Adrenal gland (tissue), 12 donors: ENCODE results near the gene RABGGTA. TPM values are rescaled to one million over a fixed set of nuclear protein-coding genes. Genes with fewer than 3 reads are reported as not detected.

Experiments used
- DNase-seq, 7 donors: peaks; one replicate each; pipeline ENCODE4 v3.0.0-alpha.2; 2019 to 2020
- H3K27ac ChIP-seq, 5 donors: fragments of 200-600 bp; sonication (generic) in 4 of 5; 1 replicate in 3 of 5; 2 replicates in 2 of 5; pipeline versions ENCODE4 v1.5.1 to v1.8.0; 2016 to 2020; ENCODE audit warnings: mild to moderate bottlenecking in 1 of 5
- H3K27me3 ChIP-seq: fragments of 200-600 bp; 2 replicates; pipeline ENCODE4 v1.8.0; 2021
- H3K36me3 ChIP-seq, 2 donors: fragments of 200-600 bp; replicated peaks in 1 of 2; 1 replicate in 1 of 2; 2 replicates in 1 of 2; pipeline versions ENCODE4 v1.5.1 to v1.8.0; 2018 to 2022
- H3K4me1 ChIP-seq, 2 donors: fragments of 200-600 bp; replicated peaks in 1 of 2; 1 replicate in 1 of 2; 2 replicates in 1 of 2; pipeline versions ENCODE4 v1.5.1 to v1.8.0; 2018 to 2021
- H3K4me3 ChIP-seq, 4 donors: fragments of 200-600 bp; sonication (generic) in 3 of 4; one replicate each; pipeline ENCODE4 v1.5.1; 2016 to 2018
- H3K9me3 ChIP-seq, 3 donors: fragments of 200-600 bp; sonication (generic) in 1 of 3; replicated peaks in 1 of 3; 1 replicate in 2 of 3; 2 replicates in 1 of 3; pipeline versions ENCODE4 v1.5.1 to v1.8.0; 2016 to 2021
- POLR2A ChIP-seq, 2 donors: fragments of 450-650 bp; IDR thresholded peaks; one replicate each; pipeline ENCODE4 v1.6.1; 2017; ENCODE audit warnings: antibody characterized with exemption in 2 of 2, mild to moderate bottlenecking in 2 of 2, moderate library complexity in 1 of 2
- WGBS, 4 donors: extraction: QIAGEN DNeasy Blood & Tissue Kit in 2 of 4; methylation state at CpG; one replicate each; pipeline versions ENCODE4 v1.1.5 to v1.1.7; 2013 to 2017; 5-methylcytosine and 5-hydroxymethylcytosine counted together
- intact Hi-C, 2 donors: fragments of 100-400 bp; cut with DNase I; formaldehyde crosslinking; loops; one replicate each; pipeline versions ENCODE4 v1.14.1 to v1.15.0; 2022 to 2023
- polyA plus RNA-seq, 3 donors: library from polyadenylated mRNA; stranded (reverse); fragments of 200-250 nt in 2 of 3; fragments of 350-450 nt in 1 of 3; fragmentation: Illumina TruSeq in 1 of 3; extraction: RNeasy Lipid Tissue Mini Kit (QIAGEN cat#74804) in 1 of 3; gene quantifications; one replicate each; pipeline ENCODE4 v1.2.3, GENCODE V29; 2013 to 2014
- total RNA-seq, 9 donors: library from RNA; depleted of rRNA in 4 of 9; stranded (reverse); fragments of >200 nt in 4 of 9; fragments of 120-200 nt in 1 of 9; fragmentation: NEBNext Ultra II Directional in 1 of 9; extraction: Animal tissue kit (Norgen Biotek cat#: 25700) in 1 of 9; gene quantifications; one replicate each; pipeline versions ENCODE4 v1.1.0 to v1.2.4, GENCODE V29; 2013 to 2023
- TF ChIP-seq, protein P1 (sequence below), 6 experiments: fragments of 450-650 bp in 4 of 6; fragments of 200-600 bp in 2 of 6; sonication (generic) in 1 of 6; IDR thresholded peaks; 1 replicate in 5 of 6; 2 replicates in 1 of 6; pipeline versions ENCODE4 v1.5.1 to v1.8.0; 2016 to 2021; ENCODE audit warnings: antibody characterized with exemption in 6 of 6, mild to moderate bottlenecking in 2 of 6, moderate library complexity in 1 of 6
- donor health status: healthy with polysubstance abuse.
- donor health status: Bipolar disorder and iron deficiency.
- donor health status: DM: yes; HTN: yes; CAD: no.
- donor health status: DM: no; HTN: no; CAD: no.
- donor health status: DM: no; HTN: no; CAD: no.
- donor health status: DM: yes; HTN: yes; CAD: no.

Gene RABGGTA
- total and polyA plus RNA-seq, 12 donors = 15.7 to 124 (median 32.6) TPM

DNA sequence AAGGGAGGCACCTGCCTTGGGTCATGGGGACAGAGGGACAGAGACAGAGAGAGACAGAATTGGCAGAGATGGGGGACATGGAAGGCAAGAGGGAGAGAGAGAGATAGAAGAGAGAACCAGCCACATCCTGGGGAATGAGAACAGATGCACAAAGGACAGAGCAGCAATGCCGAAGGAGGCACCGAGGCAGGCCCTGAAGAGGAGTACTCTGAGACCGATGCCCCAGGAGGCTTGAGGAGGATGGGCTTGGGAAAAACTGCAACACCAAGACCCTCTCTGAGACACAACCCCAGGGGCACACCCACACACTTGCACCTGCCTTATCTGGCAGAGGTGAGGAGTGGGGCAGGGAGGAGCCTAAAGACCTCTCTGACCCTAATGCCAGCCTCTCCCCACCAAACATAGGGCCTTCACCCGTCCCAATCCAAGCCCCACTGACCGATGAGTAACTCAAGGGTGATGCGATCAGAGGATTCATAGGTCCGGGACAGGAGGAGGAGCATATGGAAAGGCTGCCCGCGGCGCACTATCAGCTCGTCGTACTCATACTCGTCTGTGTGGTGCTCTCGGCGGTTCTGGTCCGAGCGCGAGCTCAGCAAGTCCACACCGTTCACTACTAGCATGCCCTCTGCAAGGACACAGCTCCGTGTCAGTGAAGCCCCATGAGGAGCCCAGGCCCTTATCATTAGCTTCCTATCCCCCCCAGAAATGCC, 10.0 kb downstream of the RABGGTA start:
- H3K27ac ChIP-seq = no peak overlapping the region
- no peaks in the 10 kb centered on the region for H3K27me3 ChIP-seq
- peaks cover 0 to 3% of the 10 kb centered on the region in 2 donors for H3K36me3 ChIP-seq
- no peak for DNase-seq
- intact Hi-C loops = no loop called here
- no peaks in the 10 kb centered on the region for H3K4me1 ChIP-seq
- WGBS, 4 donors = 88 to 93% (median 90%) methylated on average over 19 to 20 of the region's 20 CpGs
- no peak overlapping the region for H3K4me3 ChIP-seq
- TF ChIP-seq, protein P1, sequence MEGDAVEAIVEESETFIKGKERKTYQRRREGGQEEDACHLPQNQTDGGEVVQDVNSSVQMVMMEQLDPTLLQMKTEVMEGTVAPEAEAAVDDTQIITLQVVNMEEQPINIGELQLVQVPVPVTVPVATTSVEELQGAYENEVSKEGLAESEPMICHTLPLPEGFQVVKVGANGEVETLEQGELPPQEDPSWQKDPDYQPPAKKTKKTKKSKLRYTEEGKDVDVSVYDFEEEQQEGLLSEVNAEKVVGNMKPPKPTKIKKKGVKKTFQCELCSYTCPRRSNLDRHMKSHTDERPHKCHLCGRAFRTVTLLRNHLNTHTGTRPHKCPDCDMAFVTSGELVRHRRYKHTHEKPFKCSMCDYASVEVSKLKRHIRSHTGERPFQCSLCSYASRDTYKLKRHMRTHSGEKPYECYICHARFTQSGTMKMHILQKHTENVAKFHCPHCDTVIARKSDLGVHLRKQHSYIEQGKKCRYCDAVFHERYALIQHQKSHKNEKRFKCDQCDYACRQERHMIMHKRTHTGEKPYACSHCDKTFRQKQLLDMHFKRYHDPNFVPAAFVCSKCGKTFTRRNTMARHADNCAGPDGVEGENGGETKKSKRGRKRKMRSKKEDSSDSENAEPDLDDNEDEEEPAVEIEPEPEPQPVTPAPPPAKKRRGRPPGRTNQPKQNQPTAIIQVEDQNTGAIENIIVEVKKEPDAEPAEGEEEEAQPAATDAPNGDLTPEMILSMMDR (IDR thresholded peaks at IDR 0.05) = no peak
- no peak for TF ChIP-seq POLR2A (IDR thresholded peaks at IDR 0.05)
- no peaks in the 10 kb centered on the region for H3K9me3 ChIP-seq

DNA sequence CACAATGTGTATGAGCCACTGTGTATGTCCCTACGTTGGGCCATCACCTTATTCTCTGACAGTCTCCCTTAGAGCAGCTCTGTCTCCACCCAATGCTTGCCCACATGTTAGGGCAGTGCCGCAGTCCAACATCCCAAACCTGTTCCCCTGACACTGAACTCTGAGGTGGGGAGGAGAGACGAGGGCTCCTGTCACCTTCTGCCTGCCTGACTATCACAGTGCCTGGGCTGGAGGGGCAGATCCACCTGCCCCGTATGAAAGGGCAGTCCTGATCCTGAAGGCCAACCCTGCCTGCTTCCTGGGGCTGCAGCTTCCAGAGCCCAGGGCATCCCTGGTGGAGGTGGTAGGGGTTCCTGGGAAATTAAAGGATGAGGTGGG, 10.6 kb downstream of the RABGGTA start:
- intact Hi-C loops = no loop called here
- Histone ChIP-seq H3K27ac (no peak overlapping the region), H3K36me3 (no peaks in the 10 kb centered on the region), H3K27me3 (no peaks in the 10 kb centered on the region), H3K4me1 (no peaks in the 10 kb centered on the region), H3K9me3 (no peaks in the 10 kb centered on the region), H3K4me3 (no peak overlapping the region)
- 59 to 91% (median 83%) methylated on average over 2 to 4 of the region's 4 CpGs for WGBS, 4 donors
- no peak for TF ChIP-seq POLR2A (IDR thresholded peaks at IDR 0.05)
- TF ChIP-seq, protein P1 (IDR thresholded peaks at IDR 0.05) = no peak
- DNase-seq = no peak

DNA sequence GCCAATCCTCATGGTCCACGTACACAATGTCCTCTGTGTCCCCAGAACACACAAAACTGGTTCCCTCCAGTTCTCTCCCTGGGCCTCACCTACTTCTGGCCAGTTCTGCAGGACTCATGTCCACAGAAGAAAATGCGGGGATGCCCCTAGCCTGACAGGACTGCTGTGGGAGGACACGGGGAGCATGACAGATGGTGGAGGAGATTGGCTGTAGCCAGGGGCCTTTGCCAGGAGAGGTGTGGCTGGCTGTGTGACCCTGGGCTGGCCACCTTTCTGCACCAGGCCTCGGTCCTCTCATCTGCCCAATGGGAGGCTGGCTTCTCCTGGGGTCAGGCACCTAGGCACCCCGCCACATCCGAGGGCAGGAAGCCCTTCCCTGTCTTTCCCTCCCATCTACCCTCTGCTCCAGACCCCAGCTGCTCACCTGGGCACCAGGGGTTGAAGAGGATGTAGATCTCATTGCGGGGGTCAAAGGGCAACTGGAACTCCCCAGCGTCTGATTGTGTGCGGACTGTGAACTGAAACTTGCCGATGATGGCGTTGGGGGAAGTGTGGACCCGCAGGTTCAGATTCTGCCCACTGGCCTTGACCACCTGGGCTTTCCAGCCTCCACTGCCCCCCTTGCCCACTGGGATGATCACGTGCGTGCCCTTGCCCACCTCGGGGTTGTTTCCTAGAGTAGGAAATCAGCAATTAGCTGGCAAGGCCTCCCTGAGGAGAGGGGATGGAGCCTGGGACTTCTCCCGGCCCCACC, 11.2 kb downstream of the RABGGTA start:
- intact Hi-C loops = no loop called here
- 84 to 87% (median 87%) methylated on average over 9 to 16 of the region's 16 CpGs for WGBS, 4 donors
- Histone ChIP-seq H3K4me3 (no peak overlapping the region), H3K4me1 (no peaks in the 10 kb centered on the region), H3K36me3 (no peaks in the 10 kb centered on the region), H3K27ac (peak overlapping the region in 1 of 5 donors; percentile 68), H3K9me3 (no peaks in the 10 kb centered on the region), H3K27me3 (no peaks in the 10 kb centered on the region)
- no peak for TF ChIP-seq POLR2A (IDR thresholded peaks at IDR 0.05)
- TF ChIP-seq, protein P1 (IDR thresholded peaks at IDR 0.05) = no peak
- no peak for DNase-seq

DNA sequence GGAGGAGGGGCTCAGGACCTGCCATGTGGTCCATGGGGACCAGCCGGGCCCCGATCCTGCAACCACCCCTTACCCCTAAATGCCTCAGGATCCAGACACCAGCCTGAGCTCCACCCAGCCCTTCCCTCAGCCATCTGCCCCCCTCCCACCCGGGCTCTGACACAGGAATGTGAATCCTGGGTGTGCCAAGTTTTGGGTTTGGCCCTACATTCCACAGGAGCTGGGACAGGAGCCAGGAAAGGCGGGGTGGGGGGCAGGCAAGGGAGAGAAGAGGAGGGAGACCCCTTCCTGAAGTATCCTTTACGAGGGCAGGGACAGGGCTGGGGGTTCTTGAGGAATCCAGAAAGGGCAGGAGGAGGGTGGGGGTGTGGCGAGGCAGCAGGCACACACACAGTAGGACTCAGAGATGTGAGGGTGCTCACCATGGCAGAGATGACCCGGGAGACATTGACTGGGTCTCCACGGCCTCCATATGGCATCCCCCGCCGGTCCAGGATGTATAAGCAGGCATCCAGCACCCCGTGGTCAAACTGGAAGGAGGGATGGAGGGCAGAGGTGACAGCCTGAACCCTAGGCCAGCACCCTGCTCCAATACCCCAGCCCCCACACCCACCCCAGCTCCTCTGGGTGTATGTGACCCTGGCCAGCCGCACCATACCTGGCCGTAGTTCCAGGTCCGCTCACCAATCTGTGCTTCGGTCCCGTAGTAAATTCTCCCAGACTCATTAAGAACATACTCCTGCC, 11.9 kb downstream of the RABGGTA start:
- intact Hi-C loops = no loop called here
- Histone ChIP-seq H3K4me1 (no peaks in the 10 kb centered on the region), H3K36me3 (no peaks in the 10 kb centered on the region), H3K27ac (peak overlapping the region in 1 of 5 donors; percentile 68), H3K4me3 (no peak overlapping the region), H3K27me3 (no peaks in the 10 kb centered on the region), H3K9me3 (no peaks in the 10 kb centered on the region)
- no peak for TF ChIP-seq POLR2A (IDR thresholded peaks at IDR 0.05)
- TF ChIP-seq, protein P1 (IDR thresholded peaks at IDR 0.05) = no peak
- 80 to 90% (median 85%) methylated on average over 11 to 16 of the region's 16 CpGs for WGBS, 4 donors
- peak in 1 of 7 donors; percentile 40 for DNase-seq
